Glomerular endothelial cell (primary cell): ENCODE data around the gene DDX59. TPM values are rescaled to one million over a fixed set of nuclear protein-coding genes. Genes with fewer than 3 reads are reported as not detected.
"Not testable (repeated sequence)": the region's sequence is repeated elsewhere in the genome, so short reads cannot be mapped to it uniquely, and the experiment has no call there.

Experiments used
- DNase-seq: peaks from one replicate; pipeline ENCODE4 v3.0.0-alpha.2; 2011; ENCODE audit warnings: low read depth, low spot score; ENCODE audit errors: extremely low read depth
- total RNA-seq: library from RNA; depleted of rRNA; stranded (reverse); fragments of >200 nt; gene quantifications from 2 replicates; pipeline ENCODE4 v1.2.3, GENCODE V29; 2015

DDX59 gene
- total RNA-seq, 1 donor from 2014 or later = 8.9 TPM

GRCh38 chr1:200631375-200631774 is 38.3 kb downstream of the DDX59 start:
- no peak for DNase-seq

DNA sequence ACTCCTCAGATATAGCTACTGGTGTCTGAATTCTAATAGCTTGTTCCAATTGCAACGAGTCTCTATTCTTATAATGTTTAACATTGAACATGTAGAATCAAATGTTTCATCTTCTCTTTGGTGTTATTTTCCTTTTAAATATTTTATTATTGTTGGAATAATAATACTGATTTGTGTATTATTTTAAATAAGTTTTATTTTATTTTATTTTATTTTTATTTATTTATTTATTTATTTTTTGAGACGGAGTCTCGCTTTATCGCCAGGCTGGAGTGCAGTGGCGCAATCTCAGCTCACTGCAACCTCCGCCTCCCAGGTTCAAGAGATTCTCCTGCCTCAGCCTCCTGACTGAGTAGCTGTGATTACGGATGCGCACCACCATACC is 39.2 kb downstream of the DDX59 start:
- not testable (repeated sequence) for DNase-seq

DNA sequence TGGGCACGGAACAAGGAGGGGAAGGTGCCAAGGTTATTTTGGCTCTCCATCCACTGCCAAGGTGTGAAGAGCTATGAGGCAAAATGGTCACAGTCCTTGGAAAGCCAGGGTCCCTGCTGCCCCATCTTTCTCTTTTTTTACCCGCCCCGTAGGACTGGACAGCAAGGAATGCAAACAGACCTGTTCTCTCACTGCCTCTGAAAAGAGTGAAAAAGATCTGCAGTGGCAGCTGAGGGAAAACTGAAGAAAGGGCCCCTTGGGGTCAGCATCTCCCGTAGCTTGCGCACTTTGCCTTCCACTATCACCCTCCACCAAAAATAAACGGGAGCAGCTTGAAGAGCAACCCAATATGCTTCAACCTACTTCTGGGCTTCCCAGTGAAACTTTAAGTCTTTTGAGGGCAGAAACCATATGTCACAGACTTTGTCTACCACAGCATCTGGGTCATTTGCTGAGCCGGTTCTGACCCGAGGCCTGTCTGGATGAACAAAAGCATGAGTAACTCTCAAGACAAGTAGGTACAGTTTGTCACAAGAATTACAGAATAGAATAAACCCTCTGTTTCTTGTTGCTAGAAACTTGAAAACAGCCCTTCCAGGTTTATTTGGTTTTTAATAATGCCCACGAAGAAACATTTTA is 39.7 kb downstream of the DDX59 start:
- no peak for DNase-seq

DNA sequence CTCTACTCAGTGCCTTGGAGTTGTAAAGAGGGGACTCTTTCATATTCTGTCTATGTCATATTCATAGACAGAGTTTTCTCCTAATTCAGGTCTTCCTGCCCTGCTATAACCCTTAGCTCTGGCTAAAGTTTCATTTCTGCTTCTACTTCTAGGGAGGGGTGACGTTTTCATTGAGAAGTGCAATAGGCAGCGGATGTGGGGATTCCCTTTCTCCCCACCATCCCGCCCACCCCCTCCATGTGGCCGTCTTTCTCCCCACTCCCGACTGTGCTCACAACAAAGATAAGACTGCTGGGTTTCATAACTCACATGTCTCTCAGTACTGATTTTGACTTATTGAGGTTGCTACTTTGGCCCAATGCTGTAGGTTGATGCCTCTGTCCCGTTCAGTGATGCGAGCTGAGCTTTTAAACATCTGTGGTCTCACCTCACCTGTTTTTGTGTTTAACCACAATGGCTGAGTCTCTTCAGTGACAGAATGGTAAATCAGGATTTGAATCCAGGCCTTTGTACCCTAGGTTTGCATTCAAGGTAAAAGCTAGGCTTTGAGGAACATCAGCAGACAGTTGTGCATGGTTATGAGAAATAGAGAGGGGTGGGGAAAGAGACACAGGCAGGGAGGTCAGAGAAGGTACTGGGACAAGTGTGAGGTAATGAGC is 41.4 kb downstream of the DDX59 start:
- DNase-seq = no peak

DNA sequence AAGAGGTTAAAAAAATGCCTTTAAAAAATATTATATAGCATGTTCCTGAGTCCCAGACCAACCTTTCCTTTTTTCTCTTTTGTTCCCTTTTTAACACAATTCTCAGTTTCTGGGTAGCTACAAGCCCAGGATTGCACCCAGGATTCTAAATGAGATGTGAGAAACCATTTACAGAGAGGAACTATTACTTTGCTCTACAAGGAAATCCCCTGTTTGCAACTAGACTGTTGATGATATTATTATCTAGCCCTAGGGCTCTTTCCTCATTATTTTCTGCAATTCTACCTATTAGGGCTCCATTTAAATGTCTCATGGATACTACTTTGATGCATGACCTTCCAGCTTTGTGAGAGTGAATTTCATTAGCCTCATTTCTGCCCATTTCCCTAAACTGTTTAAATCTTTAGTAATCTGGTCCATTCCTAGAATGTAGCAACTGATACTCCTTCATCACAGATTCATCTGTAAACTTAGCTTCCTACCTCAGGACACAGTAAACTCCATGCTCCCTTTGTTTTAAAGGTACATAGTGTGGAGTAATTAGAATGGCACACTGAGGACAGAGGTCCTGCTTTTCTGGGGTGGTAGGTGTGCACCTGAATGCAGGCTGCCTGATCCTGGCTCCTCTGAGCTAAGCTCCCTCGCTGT is 42.0 kb downstream of the DDX59 start:
- DNase-seq = no peak

GRCh38 chr1:200626853-200627534 is 42.7 kb downstream of the DDX59 start:
- no peak for DNase-seq

GRCh38 chr1:200625381-200625824 is 44.3 kb downstream of the DDX59 start:
- no peak for DNase-seq

DNA sequence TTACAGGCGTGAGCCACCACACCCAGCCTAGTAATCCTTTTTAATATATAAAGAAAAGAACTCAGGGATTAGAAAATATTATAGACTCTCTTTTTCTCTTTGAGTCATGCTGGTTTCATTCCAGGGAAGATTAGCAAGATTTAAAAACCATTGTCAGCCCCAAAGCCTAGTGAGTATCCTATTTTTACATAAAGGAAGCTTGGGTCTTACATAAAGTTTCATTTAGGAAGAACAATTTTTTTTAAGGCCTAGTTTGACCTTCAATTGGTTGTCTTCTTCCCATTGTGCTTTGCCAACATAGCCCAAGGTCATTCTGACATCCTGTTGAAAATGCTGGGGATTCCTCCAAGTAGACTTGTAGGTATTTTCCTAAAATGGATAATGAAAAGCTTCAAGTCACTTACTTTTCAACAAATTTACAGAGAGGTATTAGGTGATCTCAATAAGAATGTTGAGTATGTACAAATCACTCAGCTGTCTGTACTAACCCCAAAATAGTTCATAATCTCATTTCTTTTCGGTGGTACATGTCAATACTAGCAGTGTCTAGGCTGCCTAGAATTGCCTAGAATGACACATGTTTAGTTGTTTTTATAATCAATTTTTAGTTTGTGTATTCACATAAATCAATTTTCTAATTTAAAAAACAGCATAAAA is 44.9 kb downstream of the DDX59 start:
- no peak for DNase-seq

GRCh38 chr1:200620273-200621131 is 49.2 kb downstream of the DDX59 start, which contains the start of gene KIF14:
TSS of gene KIF14 (minus strand) at chr1:200620751. CDS start at chr1:200618723, 2,028 bp downstream.
- no peak for DNase-seq

DNA sequence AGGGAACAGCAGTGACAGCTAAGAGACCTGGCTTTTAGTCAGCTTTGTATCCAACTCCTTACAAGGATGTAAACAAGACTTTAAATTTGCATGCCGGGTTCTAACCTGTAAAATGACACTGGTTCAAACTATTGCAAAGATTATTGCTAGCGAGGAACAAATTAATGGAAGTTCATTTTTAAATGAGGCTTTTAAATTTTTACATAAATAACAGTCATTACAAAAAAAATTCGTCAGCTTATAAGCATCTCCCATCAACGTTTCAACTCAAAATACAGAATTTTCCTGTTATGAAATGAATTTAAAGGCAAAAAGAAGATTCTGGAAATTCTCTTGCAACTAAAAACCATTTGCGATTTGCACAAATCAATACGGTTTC is 49.8 kb downstream of the DDX59 start:
- no peak for DNase-seq

DNA sequence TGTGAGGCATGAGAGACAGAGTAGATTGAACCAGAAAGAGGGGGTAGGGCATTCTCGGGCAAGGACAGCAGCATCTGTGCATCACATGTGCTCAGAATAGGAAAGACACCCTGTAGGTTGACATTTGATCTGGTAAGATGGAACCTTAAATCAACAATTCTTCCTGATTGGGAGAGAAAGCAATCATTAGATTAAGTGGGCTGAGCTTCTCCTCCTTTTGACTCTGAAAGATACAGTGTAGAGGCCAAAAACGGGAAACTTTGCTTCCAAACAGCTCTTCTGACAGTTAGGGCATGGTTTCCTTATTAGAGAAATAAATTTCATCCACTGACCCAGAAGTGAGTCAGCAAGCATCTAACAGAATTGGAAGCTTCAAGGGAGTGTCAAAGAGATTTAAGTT is 58.9 kb downstream of the DDX59 start:
- DNase-seq = no peak

DNA sequence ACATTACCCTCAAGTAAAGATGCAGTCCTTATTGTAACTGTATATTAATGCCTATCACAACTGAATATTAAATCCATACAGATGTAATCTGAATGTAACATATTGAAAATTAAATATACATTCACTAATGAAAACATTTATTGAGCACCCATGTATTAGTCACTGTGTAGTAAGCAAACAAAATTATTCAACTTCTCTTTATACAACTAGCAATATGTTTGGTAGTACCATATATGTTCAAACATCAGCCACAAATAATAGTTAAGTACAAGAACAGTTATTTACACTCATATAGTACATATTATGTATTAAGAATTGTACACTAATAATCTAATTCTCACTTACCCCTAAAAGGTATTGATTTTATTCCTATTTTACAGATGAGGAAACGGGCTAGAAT is 67.1 kb downstream of the DDX59 start:
- no peak for DNase-seq

Other genes with a start within 250 kb of the DDX59 start
- gene KIF14, start 49.2 kb downstream of the DDX59 start, total RNA-seq = 2.8 and 3.6 TPM in 2 replicates
- gene CAMSAP2, start 69.0 kb upstream of the DDX59 start, total RNA-seq = 23.2 and 36.3 TPM in 2 replicates
- not detected in 2 replicates for gene GPR25, start 203.1 kb upstream of the DDX59 start, total RNA-seq
- 2.3 and 2.8 TPM in 2 replicates for gene INAVA, start 225.0 kb upstream of the DDX59 start, total RNA-seq